H9 (cell line): ENCODE measurements around the gene LRRC27. TPM values are rescaled to one million over a fixed set of nuclear protein-coding genes. Genes with fewer than 3 reads are reported as not detected.
A peak's percentile ranks its signal among the peaks of the same experiment; 100 is the strongest.

Experiments
- DNase-seq: peaks from one replicate; pipeline ENCODE4 v3.0.0-alpha.2; 2017
- H2AFZ ChIP-seq: one replicate; pipeline ENCODE4 v1.6.1; 2013; ENCODE audit warnings: mild to moderate bottlenecking, low read length, control low read depth, moderate library complexity
- H2AK5ac ChIP-seq: 2 replicates; pipeline ENCODE4 v1.6.1; 2013; ENCODE audit warnings: low read length, control low read depth, mixed read lengths; ENCODE audit not compliant: insufficient read length
- H2BK120ac ChIP-seq: one replicate; pipeline ENCODE4 v1.6.1; 2013; ENCODE audit warnings: low read depth, mild to moderate bottlenecking, low read length, control low read depth, inconsistent platforms; ENCODE audit not compliant: poor library complexity, severe bottlenecking
- H2BK12ac ChIP-seq: 2 replicates; pipeline ENCODE4 v1.6.1; 2013; ENCODE audit warnings: low read length, control low read depth, mixed read lengths, low read depth; ENCODE audit not compliant: insufficient read length
- H2BK15ac ChIP-seq: 2 replicates; pipeline ENCODE4 v1.6.1; 2013; ENCODE audit warnings: low read depth, low read length, control low read depth
- H2BK20ac ChIP-seq: one replicate; pipeline ENCODE4 v1.6.1; 2013; ENCODE audit warnings: low read depth, mild to moderate bottlenecking, low read length, control low read depth, inconsistent platforms; ENCODE audit not compliant: poor library complexity, severe bottlenecking
- H2BK5ac ChIP-seq: 2 replicates; pipeline ENCODE4 v1.6.1; 2013; ENCODE audit warnings: low read length, control low read depth, mixed read lengths; ENCODE audit not compliant: insufficient read length
- H3K14ac ChIP-seq: 2 replicates; pipeline ENCODE4 v1.6.1; 2013; ENCODE audit warnings: low read length, control low read depth; ENCODE audit not compliant: insufficient read depth
- H3K18ac ChIP-seq: 2 replicates; pipeline ENCODE4 v1.6.1; 2013; ENCODE audit warnings: low read depth, mild to moderate bottlenecking, mixed read lengths, low read length, control low read depth; ENCODE audit not compliant: insufficient read length
- H3K23ac ChIP-seq: 2 replicates; pipeline ENCODE4 v1.6.1; 2013; ENCODE audit warnings: low read length, control low read depth, mixed read lengths, low read depth; ENCODE audit not compliant: insufficient read length
- H3K23me2 ChIP-seq: 2 replicates; pipeline ENCODE4 v1.6.1; 2013; ENCODE audit warnings: low read depth, mild to moderate bottlenecking, mixed read lengths, low read length, control low read depth; ENCODE audit not compliant: insufficient read length, poor library complexity, severe bottlenecking
- H3K27ac ChIP-seq: 2 replicates; pipeline ENCODE4 v1.5.1; 2013; ENCODE audit warnings: low read length, control low read depth, mixed read lengths, low read depth; ENCODE audit not compliant: insufficient read length
- H3K27me3 ChIP-seq: 2 replicates; pipeline ENCODE4 v1.6.1; 2013; ENCODE audit warnings: low read length, control low read depth, inconsistent platforms; ENCODE audit not compliant: insufficient read depth
- H3K4ac ChIP-seq: 2 replicates; pipeline ENCODE4 v1.6.1; 2013; ENCODE audit warnings: low read depth, mild to moderate bottlenecking, control low read depth, inconsistent platforms, low read length, moderate library complexity
- H3K4me1 ChIP-seq: 2 replicates; pipeline ENCODE4 v1.6.1; 2013; ENCODE audit warnings: low read length, control low read depth, inconsistent platforms; ENCODE audit not compliant: insufficient read depth
- H3K4me2 ChIP-seq: 2 replicates; pipeline ENCODE4 v1.6.1; 2013; ENCODE audit warnings: low read length, control low read depth, mixed read lengths; ENCODE audit not compliant: insufficient read length, insufficient read depth
- H3K56ac ChIP-seq: 2 replicates; pipeline ENCODE4 v1.6.1; 2013; ENCODE audit warnings: low read depth, mild to moderate bottlenecking, mixed read lengths, low read length, control low read depth; ENCODE audit not compliant: insufficient read length
- H3K79me1 ChIP-seq: 2 replicates; pipeline ENCODE4 v1.6.1; 2013; ENCODE audit warnings: low read depth, mild to moderate bottlenecking, moderate library complexity, low read length, control low read depth, inconsistent platforms; ENCODE audit not compliant: insufficient read depth, poor library complexity, severe bottlenecking
- H3K79me2 ChIP-seq: 2 replicates; pipeline ENCODE4 v1.6.1; 2013; ENCODE audit warnings: low read length, control low read depth, inconsistent platforms; ENCODE audit not compliant: insufficient read depth
- H3K9ac ChIP-seq: 2 replicates; pipeline ENCODE4 v1.6.1; 2013; ENCODE audit warnings: low read length, control low read depth, mixed read lengths; ENCODE audit not compliant: insufficient read length; ENCODE audit errors: extremely low read depth
- H3K9me3 ChIP-seq: one replicate; pipeline ENCODE4 v1.6.1; 2013; ENCODE audit warnings: low read depth, low read length, inconsistent platforms; ENCODE audit not compliant: control insufficient read depth
- H3T11ph ChIP-seq: one replicate; pipeline ENCODE4 v1.6.1; 2013; ENCODE audit warnings: mild to moderate bottlenecking, low read length, control low read depth, inconsistent platforms
- H4K20me1 ChIP-seq: one replicate; pipeline ENCODE4 v1.6.1; 2013; ENCODE audit not compliant: control insufficient read depth, insufficient read length, insufficient read depth
- H4K5ac ChIP-seq: 2 replicates; pipeline ENCODE4 v1.6.1; 2013; ENCODE audit warnings: low read depth, mild to moderate bottlenecking, mixed read lengths, low read length, control low read depth; ENCODE audit not compliant: insufficient read length
- H4K8ac ChIP-seq: replicated peaks from 2 replicates; pipeline ENCODE4 v1.6.1; 2013; ENCODE audit warnings: low read length, control low read depth, mixed read lengths, low read depth; ENCODE audit not compliant: insufficient read length
- H4K91ac ChIP-seq: 2 replicates; pipeline ENCODE4 v1.6.1; 2013; ENCODE audit warnings: low read depth, mild to moderate bottlenecking, moderate library complexity, mixed read lengths, low read length, control low read depth; ENCODE audit not compliant: insufficient read length
- H3K27ac Mint-ChIP-seq, 3 experiments: 2 replicates in 2 of 3; 3 replicates in 1 of 3; pipeline ENCODE4 v1.8.0; 2020 to 2021; ENCODE audit warnings: mixed read lengths in 3 of 3, mild to moderate bottlenecking in 1 of 3, moderate library complexity in 1 of 3
- H3K27me3 Mint-ChIP-seq: 2 replicates; pipeline ENCODE4 v1.8.0; 2021; ENCODE audit warnings: low read depth, mild to moderate bottlenecking, moderate library complexity, mixed read lengths
- H3K36me3 Mint-ChIP-seq, 3 experiments: 2 replicates in 2 of 3; 3 replicates in 1 of 3; pipeline ENCODE4 v1.8.0; 2020 to 2021; ENCODE audit warnings: low read depth in 3 of 3, mixed read lengths in 3 of 3; ENCODE audit not compliant: insufficient read depth in 1 of 3
- H3K4me1 Mint-ChIP-seq, 2 experiments: 2 replicates each; pipeline ENCODE4 v1.8.0; 2020; ENCODE audit warnings: mixed read lengths in 2 of 2
- H3K4me3 Mint-ChIP-seq, 2 experiments: 2 replicates in 1 of 2; 3 replicates in 1 of 2; pipeline ENCODE4 v1.8.0; 2020 to 2021; ENCODE audit warnings: mild to moderate bottlenecking in 2 of 2, mixed read lengths in 2 of 2, moderate library complexity in 1 of 2
- H3K9me3 Mint-ChIP-seq, 2 experiments: 2 replicates in 1 of 2; 3 replicates in 1 of 2; pipeline ENCODE4 v1.8.0; 2020; ENCODE audit warnings: mild to moderate bottlenecking in 2 of 2, mixed read lengths in 2 of 2, moderate library complexity in 1 of 2
- CTCF ChIP-seq: fragments of 200-600 bp; sonication (generic); conservative IDR thresholded peaks from 3 replicates; pipeline ENCODE4 v1.8.0; 2021; ENCODE audit warnings: antibody characterized with exemption, mild to moderate bottlenecking
- WGBS: extraction: QIAGEN DNeasy Blood & Tissue Kit; methylation state at CpG from one replicate; pipeline ENCODE4 v1.1.7; 2013; ENCODE audit warnings: missing lambda C conversion rate, low lambda C conversion rate, mixed read lengths; ENCODE audit not compliant: insufficient read length; ENCODE audit errors: extremely low coverage; 5-methylcytosine and 5-hydroxymethylcytosine counted together
- total RNA-seq: library from RNA; stranded (reverse); gene quantifications from 2 replicates; pipeline ENCODE4 v1.2.1, GENCODE V29; 2021

Gene LRRC27
- total RNA-seq, 1 experiment from 2014 or later = 2.7 TPM

- H2BK20ac ChIP-seq = no peak overlapping the region
- H2BK120ac ChIP-seq = no peak overlapping the region
- H4K20me1 ChIP-seq = no peaks in the 10 kb centered on the region
- whole genome bisulfite sequencing = no CpG with 5 or more reads among the region's 20 CpGs
- no peak overlapping the region for H3K9ac ChIP-seq
- H3K14ac ChIP-seq = 0 out of 2 replicates have a peak overlapping the region, but pooled peaks have one; percentile 6
- H3T11ph ChIP-seq = no peak overlapping the region
- H3K79me1 ChIP-seq = no peaks in the 10 kb centered on the region
- H3K23me2 ChIP-seq = no peaks in the 10 kb centered on the region
- peak overlapping the region; percentile 21 for H3K18ac ChIP-seq
- H3K27me3 ChIP-seq = no peaks in the 10 kb centered on the region; the same call in 1 of the 2 replicates
- H3K4me1 Mint-ChIP-seq = peaks cover 37 to 57% of the 10 kb centered on the region in 2 experiments
- no peak overlapping the region for H2BK12ac ChIP-seq
- no peaks in the 10 kb centered on the region for H3K9me3 Mint-ChIP-seq
- H2AK5ac ChIP-seq = no peak overlapping the region
- H2BK15ac ChIP-seq = no peak overlapping the region
- H3K9me3 ChIP-seq = no peaks in the 10 kb centered on the region
- H4K8ac ChIP-seq = no peak overlapping the region
- no peak overlapping the region for H2AFZ ChIP-seq
- H3K56ac ChIP-seq = no peak overlapping the region
- H3K27ac ChIP-seq = no peak overlapping the region
- H2BK5ac ChIP-seq = no peak overlapping the region
- peaks cover 0 to 7% (median 0%) of the 10 kb centered on the region in 3 experiments; a peak in 3 of 7 replicates for H3K36me3 Mint-ChIP-seq
- H4K5ac ChIP-seq = no peak overlapping the region
- peaks cover 6% of the 10 kb centered on the region; the same call in 1 of the 2 replicates for H3K4me1 ChIP-seq
- TF ChIP-seq CTCF = no peak
- H3K27me3 Mint-ChIP-seq = peaks cover 3% of the 10 kb centered on the region; the same call in 1 of the 2 replicates
- H3K79me2 ChIP-seq = no peaks in the 10 kb centered on the region
- no peak overlapping the region for H3K4ac ChIP-seq
- H3K4me2 ChIP-seq = no peak overlapping the region
- DNase-seq = no peak
- H3K27ac Mint-ChIP-seq = peak overlapping the region; percentile 50 to 88 (median 84); a peak in 5 of 7 replicates
- no peak overlapping the region for H3K23ac ChIP-seq
- peak overlapping the region in 1 of 2 experiments; percentile 26; a peak in 1 of 5 replicates for H3K4me3 Mint-ChIP-seq
- no peak overlapping the region for H4K91ac ChIP-seq
Measured at GRCh38 chr10:132417957-132418441, 86.0 kb downstream of the LRRC27 start.
